Parathyroid adenoma (tissue), 2 donors: Measurements from ENCODE around the gene STOML2.

Experiments
- H2AFZ ChIP-seq: fragments of 300-600 bp; sonication (generic); one replicate; pipeline ENCODE4 v1.7.0; 2017; ENCODE audit warnings: antibody characterized with exemption, mild to moderate bottlenecking
- H3K27ac ChIP-seq: fragments of 300-600 bp; sonication (generic); one replicate; pipeline ENCODE4 v1.7.0; 2017
- H3K27me3 ChIP-seq: fragments of 300-600 bp; sonication (generic); one replicate; pipeline ENCODE4 v1.7.0; 2017; ENCODE audit warnings: low read length; ENCODE audit not compliant: control insufficient read depth, insufficient read depth
- H3K36me3 ChIP-seq: fragments of 300-600 bp; sonication (generic); one replicate; pipeline ENCODE4 v1.7.0; 2017; ENCODE audit warnings: low read length; ENCODE audit not compliant: control insufficient read depth, insufficient read depth
- H3K4me1 ChIP-seq: fragments of 300-600 bp; sonication (generic); one replicate; pipeline ENCODE4 v1.7.0; 2017; ENCODE audit warnings: control low read depth
- H3K4me2 ChIP-seq: fragments of 300-600 bp; sonication (generic); one replicate; pipeline ENCODE4 v1.7.0; 2017; ENCODE audit warnings: low read length
- H3K4me3 ChIP-seq: fragments of 300-600 bp; sonication (generic); one replicate; pipeline ENCODE4 v1.7.0; 2017; ENCODE audit warnings: low read depth, low read length
- H3K79me2 ChIP-seq: fragments of 300-600 bp; sonication (generic); one replicate; pipeline ENCODE4 v1.7.0; 2017; ENCODE audit warnings: control low read depth
- H3K9ac ChIP-seq: fragments of 300-600 bp; sonication (generic); one replicate; pipeline ENCODE4 v1.7.0; 2017; ENCODE audit warnings: mild to moderate bottlenecking
- H3K9me3 ChIP-seq: fragments of 300-600 bp; sonication (generic); one replicate; pipeline ENCODE4 v1.7.0; 2017; ENCODE audit warnings: low read length; ENCODE audit not compliant: control insufficient read depth
- TF ChIP-seq, protein P1 (sequence below): fragments of 300-600 bp; sonication (generic); IDR thresholded peaks from one replicate; pipeline ENCODE4 v1.7.0; 2017; ENCODE audit warnings: antibody characterized with exemption, mild to moderate bottlenecking
- donor health status: primary hyperparathyroidism.

STOML2 gene

DNA sequence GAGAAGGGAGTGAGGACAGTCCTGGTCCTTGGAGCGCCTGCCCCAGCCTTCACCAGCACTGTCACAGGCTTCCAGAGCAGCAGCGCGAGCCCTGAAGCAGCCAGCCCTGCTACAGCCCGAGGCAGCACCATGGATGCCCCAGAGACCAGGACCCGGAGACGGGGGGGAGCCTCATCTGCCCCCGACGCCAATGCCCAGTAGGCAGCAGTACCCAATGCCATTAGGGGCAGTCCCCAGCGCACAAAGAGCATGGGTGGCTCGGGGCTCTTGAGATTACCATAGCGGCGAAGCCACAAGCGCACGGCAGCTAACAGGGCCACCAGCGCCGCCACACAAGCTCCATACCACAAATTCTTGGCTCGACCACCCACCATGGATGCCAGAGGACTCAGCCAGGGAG lies 11.4 kb downstream of the STOML2 start:
- no peak overlapping the region for H3K9ac ChIP-seq
- H3K4me3 ChIP-seq, result no peak overlapping the region
- H3K36me3 ChIP-seq, result no peaks in the 10 kb centered on the region
- no peak overlapping the region for H3K27ac ChIP-seq
- H3K4me1 ChIP-seq, result peaks cover 2% of the 10 kb centered on the region
- H3K27me3 ChIP-seq, result no peaks in the 10 kb centered on the region
- no peak overlapping the region for H2AFZ ChIP-seq
- no peak overlapping the region for H3K4me2 ChIP-seq
- no peaks in the 10 kb centered on the region for H3K9me3 ChIP-seq
- TF ChIP-seq, protein P1, sequence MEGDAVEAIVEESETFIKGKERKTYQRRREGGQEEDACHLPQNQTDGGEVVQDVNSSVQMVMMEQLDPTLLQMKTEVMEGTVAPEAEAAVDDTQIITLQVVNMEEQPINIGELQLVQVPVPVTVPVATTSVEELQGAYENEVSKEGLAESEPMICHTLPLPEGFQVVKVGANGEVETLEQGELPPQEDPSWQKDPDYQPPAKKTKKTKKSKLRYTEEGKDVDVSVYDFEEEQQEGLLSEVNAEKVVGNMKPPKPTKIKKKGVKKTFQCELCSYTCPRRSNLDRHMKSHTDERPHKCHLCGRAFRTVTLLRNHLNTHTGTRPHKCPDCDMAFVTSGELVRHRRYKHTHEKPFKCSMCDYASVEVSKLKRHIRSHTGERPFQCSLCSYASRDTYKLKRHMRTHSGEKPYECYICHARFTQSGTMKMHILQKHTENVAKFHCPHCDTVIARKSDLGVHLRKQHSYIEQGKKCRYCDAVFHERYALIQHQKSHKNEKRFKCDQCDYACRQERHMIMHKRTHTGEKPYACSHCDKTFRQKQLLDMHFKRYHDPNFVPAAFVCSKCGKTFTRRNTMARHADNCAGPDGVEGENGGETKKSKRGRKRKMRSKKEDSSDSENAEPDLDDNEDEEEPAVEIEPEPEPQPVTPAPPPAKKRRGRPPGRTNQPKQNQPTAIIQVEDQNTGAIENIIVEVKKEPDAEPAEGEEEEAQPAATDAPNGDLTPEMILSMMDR, result no peak
- H3K79me2 ChIP-seq, result no peaks in the 10 kb centered on the region

DNA sequence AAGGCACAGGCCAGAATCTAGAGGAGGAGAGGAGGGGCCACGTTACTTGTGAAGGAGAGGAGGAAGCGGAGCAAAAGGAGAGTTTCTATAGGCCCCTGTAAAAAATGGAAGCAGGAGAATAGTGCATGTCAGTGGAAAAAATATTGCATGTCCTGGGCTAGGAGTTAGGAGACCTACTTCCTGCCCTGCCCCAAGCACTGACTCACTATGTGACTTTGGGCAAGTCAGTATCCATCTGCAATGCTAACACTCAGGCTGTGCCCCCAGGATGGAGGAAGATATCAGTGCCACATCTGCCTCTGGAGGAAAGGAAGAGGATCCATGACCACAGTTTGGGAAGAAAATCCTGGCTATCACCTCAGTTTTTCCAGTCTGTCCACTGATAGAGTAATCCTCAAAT lies 13.5 kb downstream of the STOML2 start:
- TF ChIP-seq, protein P1, result no peak
- Histone ChIP-seq H3K79me2 (no peaks in the 10 kb centered on the region), H3K9me3 (no peaks in the 10 kb centered on the region), H3K27me3 (no peaks in the 10 kb centered on the region), H3K36me3 (no peaks in the 10 kb centered on the region), H3K9ac (no peak overlapping the region), H3K4me1 (no peaks in the 10 kb centered on the region), H3K27ac (no peak overlapping the region), H2AFZ (no peak overlapping the region), H3K4me3 (no peak overlapping the region), H3K4me2 (no peak overlapping the region)

DNA sequence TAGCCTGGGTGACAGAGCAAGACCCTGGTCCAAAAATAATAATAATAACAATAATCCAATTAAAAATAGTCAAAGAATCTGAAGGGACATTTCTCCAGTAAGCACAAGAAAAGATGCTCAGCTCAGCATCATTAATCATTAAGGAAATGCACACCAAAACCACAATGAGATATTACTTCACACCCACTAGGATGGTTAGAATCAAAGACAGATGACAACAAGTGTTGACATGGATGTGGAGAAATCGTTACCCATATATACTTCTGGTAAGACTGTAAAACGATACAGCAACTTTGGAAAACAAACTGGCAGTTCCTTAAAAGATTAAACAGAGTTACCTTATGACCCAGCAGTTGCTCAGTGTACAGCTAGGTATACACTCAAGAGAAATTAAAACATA lies 17.9 kb downstream of the STOML2 start:
- H3K79me2 ChIP-seq, result no peaks in the 10 kb centered on the region
- no peaks in the 10 kb centered on the region for H3K9me3 ChIP-seq
- no peak overlapping the region for H3K27ac ChIP-seq
- no peaks in the 10 kb centered on the region for H3K27me3 ChIP-seq
- no peak overlapping the region for H3K4me2 ChIP-seq
- H3K4me3 ChIP-seq, result no peak overlapping the region
- no peak overlapping the region for H3K9ac ChIP-seq
- H2AFZ ChIP-seq, result no peak overlapping the region
- no peaks in the 10 kb centered on the region for H3K4me1 ChIP-seq
- TF ChIP-seq, protein P1, result no peak
- no peaks in the 10 kb centered on the region for H3K36me3 ChIP-seq

DNA sequence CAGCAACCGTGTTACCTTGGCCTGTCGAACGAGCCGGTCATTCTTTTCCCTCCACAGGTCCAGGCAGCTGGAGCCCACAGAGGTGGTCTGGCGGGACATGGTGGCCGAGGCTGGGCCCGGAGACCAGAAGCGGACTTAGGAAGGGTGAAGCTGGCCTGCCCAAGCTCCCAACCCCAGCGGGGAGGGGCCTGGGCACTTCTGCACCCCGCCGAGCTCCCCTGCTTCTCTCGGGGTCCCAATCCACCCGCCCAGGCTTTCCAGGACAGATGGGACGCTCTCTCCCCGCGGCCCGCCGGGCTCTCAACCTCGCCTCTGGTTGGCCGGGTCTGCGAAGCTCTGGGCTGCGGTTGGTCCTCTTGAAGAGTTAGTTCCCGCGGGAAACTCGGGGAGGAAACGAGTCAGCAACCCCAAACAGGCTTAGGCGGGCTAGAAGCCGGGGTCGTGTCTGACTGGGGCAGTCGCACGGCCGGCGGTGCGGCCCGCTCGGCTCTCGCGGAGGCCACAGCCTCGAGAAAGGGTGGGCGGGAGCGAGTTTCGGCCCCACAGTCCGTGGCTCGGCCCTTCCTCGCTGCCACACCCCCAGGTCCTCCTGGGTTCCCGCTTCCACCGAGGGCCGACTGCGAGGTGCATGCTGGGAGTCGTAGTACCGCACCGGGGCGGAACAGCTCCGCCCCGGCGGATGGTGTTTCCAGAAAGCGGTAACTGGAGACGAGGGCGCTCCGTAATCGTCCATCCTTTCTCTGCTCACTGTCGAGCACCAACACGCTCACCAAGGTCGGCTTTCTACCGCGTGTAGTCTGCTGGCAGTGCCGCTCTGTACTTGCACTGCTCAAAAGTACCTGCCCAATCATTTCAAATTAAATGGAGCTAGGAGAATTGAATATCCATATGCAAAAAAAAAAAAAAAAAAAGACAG lies 23.2 kb downstream of the STOML2 start, which contains the start of gene FANCG:
FANCG (minus strand) TSS at position 517 of the 916 bp plus-strand sequence; CDS start at position 99, 418 bp downstream.
- Histone ChIP-seq H3K4me2 (peak within 1 kb of the TSS; percentile 89), H3K4me1 (peaks cover 2% of the 10 kb centered on the region), H3K9ac (peak within 1 kb of the TSS; percentile 4), H3K4me3 (peak within 1 kb of the TSS; percentile 86), H3K9me3 (no peaks in the 10 kb centered on the region), H2AFZ (peak within 1 kb of the TSS; percentile 79), H3K79me2 (no peaks in the 10 kb centered on the region), H3K27ac (peak within 1 kb of the TSS; percentile 47), H3K27me3 (no peaks in the 10 kb centered on the region), H3K36me3 (no peaks in the 10 kb centered on the region)
- TF ChIP-seq, protein P1, result no peak
